ENCODE data around the gene GREM1.

The GREM1 gene

DNA sequence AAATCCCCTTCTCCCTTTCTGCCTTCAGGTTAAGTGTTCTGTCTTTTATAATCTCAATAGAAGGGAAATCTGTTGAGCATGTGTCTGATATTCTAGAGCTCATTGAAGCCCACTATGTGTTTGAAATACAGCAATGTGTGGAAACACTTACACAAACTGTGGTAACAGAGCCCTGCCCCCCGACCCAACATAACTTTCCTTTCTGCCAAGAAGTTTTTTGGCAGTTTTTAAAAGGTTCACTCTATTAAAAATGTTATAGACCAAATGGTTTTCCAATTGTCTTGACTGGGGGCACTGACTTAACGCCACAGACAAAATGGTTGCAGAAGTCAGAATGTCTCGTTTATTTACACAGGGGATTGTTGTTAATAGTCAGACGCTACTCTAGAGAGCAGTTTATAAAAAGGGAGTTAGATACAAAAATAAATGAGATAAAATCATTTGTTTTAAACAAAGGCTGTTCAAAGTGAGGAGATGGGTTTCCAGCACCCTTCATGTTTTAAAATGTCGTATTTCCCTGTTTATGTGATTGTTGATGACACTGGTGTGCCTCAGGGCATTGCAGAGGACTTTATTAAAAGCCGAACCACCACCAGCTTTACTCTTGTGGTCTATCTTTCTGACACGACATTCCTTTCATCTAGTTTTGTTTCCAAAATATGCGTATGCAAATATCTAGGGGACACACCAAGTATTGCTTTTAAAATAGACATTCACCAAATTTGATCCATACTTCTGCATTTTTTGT lies 26.7 kb upstream of the GREM1 start:
- H3K4me1 ChIP-seq (ENCODE audit: control insufficient read depth in 1 of 2, insufficient read depth in 1 of 2, low read depth in 1 of 2, low read length in 1 of 2): no peaks in the 10 kb centered on the region
- no peaks in the 10 kb centered on the region for H3K9me3 ChIP-seq
- no peak for TF ChIP-seq CTCF (IDR thresholded peaks at IDR 0.05)
- no peak overlapping the region for H3K27ac ChIP-seq
- no peaks in the 10 kb centered on the region for H3K36me3 ChIP-seq
- H3K27me3 ChIP-seq: peaks cover 21% of the 10 kb centered on the region
- no peak overlapping the region for H3K4me3 ChIP-seq (ENCODE audit: low read depth in 1 of 2, low read length in 1 of 2)

DNA sequence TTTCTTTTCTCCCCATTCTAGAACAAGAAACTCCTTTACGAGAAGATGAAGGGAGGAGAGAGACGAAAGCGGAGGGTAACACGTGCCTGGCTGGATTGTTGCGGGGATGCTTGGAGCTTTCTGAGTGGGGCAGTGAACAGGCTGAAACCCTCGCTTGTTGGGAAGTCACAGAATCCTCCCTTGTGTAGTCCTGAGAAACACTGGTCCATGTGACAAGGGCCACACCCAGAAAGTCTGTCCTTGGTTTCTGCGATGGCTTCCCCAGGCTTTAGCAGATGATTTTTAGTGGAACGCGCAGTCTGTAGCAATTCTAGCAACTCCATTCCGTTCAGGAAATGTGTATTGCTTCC lies 26.1 kb upstream of the GREM1 start:
- Histone ChIP-seq H3K4me3 (ENCODE audit: low read depth in 1 of 2, low read length in 1 of 2) (no peak overlapping the region), H3K9me3 (no peaks in the 10 kb centered on the region), H3K36me3 (no peaks in the 10 kb centered on the region), H3K4me1 (ENCODE audit: control insufficient read depth in 1 of 2, insufficient read depth in 1 of 2, low read depth in 1 of 2, low read length in 1 of 2) (no peaks in the 10 kb centered on the region), H3K27me3 (peaks cover 18% of the 10 kb centered on the region), H3K27ac (no peak overlapping the region)
- TF ChIP-seq CTCF (IDR thresholded peaks at IDR 0.05): no peak

DNA sequence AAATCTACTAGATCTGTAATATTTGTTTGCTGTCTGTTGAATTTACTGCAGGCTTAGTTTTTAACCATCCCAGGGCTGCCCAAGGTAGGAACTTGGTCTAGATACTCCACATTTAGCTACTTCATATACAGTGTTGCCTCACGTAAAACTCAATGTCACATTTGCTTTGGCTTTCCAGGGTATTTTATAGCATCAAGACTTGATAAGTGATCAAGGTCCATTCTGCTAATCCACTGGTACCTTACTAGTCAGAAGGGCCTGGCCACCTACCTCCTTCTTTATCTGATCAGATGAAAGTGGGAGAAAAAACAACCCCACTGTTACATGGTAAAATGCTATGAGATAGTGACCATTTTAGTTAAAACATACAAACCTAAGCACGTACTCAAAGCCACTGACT lies 25.5 kb upstream of the GREM1 start:
- no peaks in the 10 kb centered on the region for H3K4me1 ChIP-seq (ENCODE audit: control insufficient read depth in 1 of 2, insufficient read depth in 1 of 2, low read depth in 1 of 2, low read length in 1 of 2)
- H3K4me3 ChIP-seq (ENCODE audit: low read depth in 1 of 2, low read length in 1 of 2): no peak overlapping the region
- no peak overlapping the region for H3K27ac ChIP-seq
- no peaks in the 10 kb centered on the region for H3K9me3 ChIP-seq
- peaks cover 12% of the 10 kb centered on the region for H3K27me3 ChIP-seq
- no peaks in the 10 kb centered on the region for H3K36me3 ChIP-seq
- TF ChIP-seq CTCF (IDR thresholded peaks at IDR 0.05): no peak

- TF ChIP-seq CTCF (IDR thresholded peaks at IDR 0.05): no peak
- Histone ChIP-seq H3K36me3 (no peaks in the 10 kb centered on the region), H3K27ac (no peak overlapping the region), H3K4me3 (ENCODE audit: low read depth in 1 of 2, low read length in 1 of 2) (no peak overlapping the region), H3K9me3 (no peaks in the 10 kb centered on the region), H3K4me1 (ENCODE audit: control insufficient read depth in 1 of 2, insufficient read depth in 1 of 2, low read depth in 1 of 2, low read length in 1 of 2) (no peaks in the 10 kb centered on the region), H3K27me3 (peaks cover 15% of the 10 kb centered on the region)
These were observed 23.4 kb upstream of the GREM1 start for GRCh38 chr15:32694222-32694983.

DNA sequence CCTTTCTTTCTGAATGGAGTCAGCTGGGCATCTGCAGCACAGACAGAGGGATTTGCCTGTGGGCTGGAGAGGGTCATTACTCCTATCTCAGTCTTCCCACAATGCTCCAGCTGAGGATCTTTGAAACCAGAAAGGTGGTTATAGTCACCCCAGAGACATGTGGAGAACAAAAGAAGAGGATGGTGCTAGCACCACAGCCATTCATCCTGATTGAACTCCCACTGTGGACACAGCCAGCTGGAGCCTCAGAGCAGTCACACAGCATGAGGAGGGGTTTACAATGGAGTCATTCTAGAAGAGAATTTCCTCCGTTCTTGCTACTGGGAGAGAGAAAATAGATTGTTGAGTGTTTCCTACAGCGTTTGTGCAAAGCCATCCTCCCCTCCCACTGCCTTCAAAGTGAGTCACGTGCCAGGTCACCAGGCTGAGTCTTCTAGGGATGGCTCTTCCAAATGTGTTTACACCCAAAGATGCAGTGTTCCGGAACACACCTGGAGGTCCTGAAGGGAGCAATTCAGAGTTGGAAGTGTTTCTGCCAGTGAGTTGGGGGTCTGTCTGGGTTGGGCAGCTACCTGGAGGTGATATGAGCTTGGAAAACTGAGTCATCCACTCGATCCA lies 18.9 kb upstream of the GREM1 start:
- Histone ChIP-seq H3K4me3 (ENCODE audit: low read depth in 1 of 2, low read length in 1 of 2) (no peak overlapping the region), H3K27ac (no peak overlapping the region), H3K36me3 (no peaks in the 10 kb centered on the region), H3K4me1 (ENCODE audit: control insufficient read depth in 1 of 2, insufficient read depth in 1 of 2, low read depth in 1 of 2, low read length in 1 of 2) (no peaks in the 10 kb centered on the region), H3K27me3 (peaks cover 26% of the 10 kb centered on the region), H3K9me3 (no peaks in the 10 kb centered on the region)
- no peak for TF ChIP-seq CTCF (IDR thresholded peaks at IDR 0.05)
